GM19438 (cell line): ENCODE results near the gene CIROP.
"Not testable (repeated sequence)": the region's sequence is repeated elsewhere in the genome, so short reads cannot be mapped to it uniquely, and the experiment has no call there.

ENCODE experiments used
- ATAC-seq: cut with Tn5 transposase; IDR thresholded peaks from one replicate; pipeline ENCODE4 v1.9.1; 2021; ENCODE audit warnings: low read depth; ENCODE audit not compliant: unreplicated experiment

CIROP gene

GRCh38 chr14:23115039-23115731 is 10.4 kb upstream of the CIROP start:
- ATAC-seq, result no peak

GRCh38 chr14:23114669-23115038 is 9.9 kb upstream of the CIROP start:
- no peak for ATAC-seq

- no peak for ATAC-seq
These were observed 9.3 kb upstream of the CIROP start for GRCh38 chr14:23114120-23114458.

GRCh38 chr14:23113431-23114119 is 8.8 kb upstream of the CIROP start:
- no peak for ATAC-seq

- no peak for ATAC-seq
These were observed 7.8 kb upstream of the CIROP start for GRCh38 chr14:23112359-23113178.

- ATAC-seq, result no peak
These were observed 6.0 kb upstream of the CIROP start for GRCh38 chr14:23110579-23111365.

- ATAC-seq, result no peak
These were observed 5.0 kb upstream of the CIROP start for GRCh38 chr14:23109769-23110168.

- ATAC-seq, result not testable (repeated sequence)
These were observed 3.4 kb upstream of the CIROP start for GRCh38 chr14:23108169-23108568.

GRCh38 chr14:23107620-23108019 is 2.8 kb upstream of the CIROP start:
- ATAC-seq, result not testable (repeated sequence)

- ATAC-seq, result no peak
These were observed 1.9 kb upstream of the CIROP start for GRCh38 chr14:23106747-23107045.

- ATAC-seq, result no peak
These were observed 597 bp upstream of the CIROP start for GRCh38 chr14:23105348-23105824.

GRCh38 chr14:23104070-23104590 is 659 bp downstream of the CIROP start:
- no peak for ATAC-seq

- ATAC-seq, result no peak
These were observed 1.2 kb downstream of the CIROP start for GRCh38 chr14:23103581-23103980.

GRCh38 chr14:23102801-23103200 is 2.0 kb downstream of the CIROP start:
- ATAC-seq, result no peak

GRCh38 chr14:23101986-23102625 is 2.7 kb downstream of the CIROP start:
- no peak for ATAC-seq

- no peak for ATAC-seq
These were observed 3.4 kb downstream of the CIROP start for GRCh38 chr14:23101213-23101970.

- ATAC-seq, result no peak
These were observed 5.5 kb downstream of the CIROP start for GRCh38 chr14:23099212-23099861.

GRCh38 chr14:23097786-23098185 is 7.0 kb downstream of the CIROP start:
- ATAC-seq, result no peak
